H1 (cell line): ENCODE data around the gene TRAPPC6A. TPM values are rescaled to one million over a fixed set of nuclear protein-coding genes. Genes with fewer than 3 reads are reported as not detected.

Source experiments
- CTCF ChIA-PET: fragments of 300-600 bp; sonication (Branson Sonifier 250); formaldehyde crosslinking; loops from one replicate; lab custom pipeline; 2021; ENCODE audit not compliant: partially characterized antibody; lab: Charles Lee
- POLR2A ChIA-PET: fragments of 300-600 bp; sonication (Branson Sonifier 250); formaldehyde crosslinking; loops from one replicate; lab custom pipeline; 2021; ENCODE audit warnings: inconsistent platforms; ENCODE audit not compliant: partially characterized antibody; lab: Charles Lee
- DNase-seq, 2 experiments: peaks; one replicate each; pipeline versions ENCODE4 v3.0.0 to v3.0.0-alpha.2; 2010 to 2022; ENCODE audit warnings: low spot score in 2 of 2, low read depth in 1 of 2, mixed read lengths in 1 of 2
- FAIRE-seq: peaks from 2 replicates; lab custom pipeline; 2011; peaks lifted over from hg19 to GRCh38; lab: Jason Lieb, UNC
- H2AFZ ChIP-seq: 2 replicates; pipeline ENCODE4 v1.8.1; 2012; ENCODE audit warnings: low read length, inconsistent platforms
- H2AK5ac ChIP-seq: 2 replicates; pipeline ENCODE4 v1.6.1; 2013; ENCODE audit warnings: low read depth, low read length
- H2BK120ac ChIP-seq: replicated peaks from 2 replicates; pipeline ENCODE3; 2013; ENCODE audit warnings: low read depth, low read length, inconsistent platforms
- H2BK12ac ChIP-seq: 2 replicates; pipeline ENCODE4 v1.6.1; 2013; ENCODE audit warnings: low read depth, low read length
- H2BK15ac ChIP-seq: 2 replicates; pipeline ENCODE4 v1.6.1; 2013; ENCODE audit warnings: low read length
- H2BK20ac ChIP-seq: 2 replicates; pipeline ENCODE4 v1.6.1; 2013; ENCODE audit warnings: low read length
- H2BK5ac ChIP-seq: 2 replicates; pipeline ENCODE4 v1.6.1; 2013; ENCODE audit warnings: low read depth, low read length
- H3K14ac ChIP-seq: 2 replicates; pipeline ENCODE4 v1.6.1; 2013; ENCODE audit warnings: inconsistent platforms; ENCODE audit not compliant: insufficient read length
- H3K18ac ChIP-seq: 2 replicates; pipeline ENCODE4 v1.6.1; 2013; ENCODE audit warnings: low read length; ENCODE audit errors: extremely low read depth
- H3K23ac ChIP-seq: 2 replicates; pipeline ENCODE4 v1.6.1; 2013; ENCODE audit warnings: inconsistent platforms; ENCODE audit not compliant: insufficient read length
- H3K23me2 ChIP-seq: 2 replicates; pipeline ENCODE4 v1.6.1; 2013; ENCODE audit warnings: low read depth, low read length
- H3K27ac ChIP-seq: 2 replicates; pipeline ENCODE4 v1.6.1; 2011; ENCODE audit warnings: low read depth, low read length, inconsistent platforms
- H3K27me3 ChIP-seq, 4 experiments: replicated peaks in 1 of 4; 1 replicate in 1 of 4; 2 replicates in 3 of 4; pipeline versions ENCODE4 v1.6.1 to v1.8.1; 2011 to 2013; ENCODE audit warnings: low read length in 3 of 4, mild to moderate bottlenecking in 3 of 4, inconsistent platforms in 2 of 4, mixed read lengths in 2 of 4, moderate library complexity in 1 of 4; ENCODE audit not compliant: control insufficient read depth in 3 of 4, insufficient read depth in 3 of 4; ENCODE audit errors: extremely low read depth in 1 of 4
- H3K36me3 ChIP-seq, 4 experiments: 2 replicates each; pipeline versions ENCODE4 v1.6.1 to v1.8.1; 2011 to 2013; ENCODE audit warnings: mild to moderate bottlenecking in 4 of 4, low read length in 3 of 4, moderate library complexity in 2 of 4, control low read depth in 1 of 4, inconsistent platforms in 1 of 4; ENCODE audit not compliant: insufficient read depth in 4 of 4, control insufficient read depth in 2 of 4
- H3K4ac ChIP-seq: replicated peaks from 2 replicates; pipeline ENCODE3; 2013; ENCODE audit warnings: low read length, low read depth, mixed read lengths, inconsistent platforms; ENCODE audit not compliant: insufficient read length
- H3K4me1 ChIP-seq, 4 experiments: replicated peaks in 1 of 4; 1 replicate in 1 of 4; 2 replicates in 3 of 4; pipeline versions ENCODE4 v1.6.1 to v1.8.1; 2011 to 2013; ENCODE audit warnings: low read length in 3 of 4, inconsistent platforms in 2 of 4, mixed read lengths in 1 of 4; ENCODE audit not compliant: insufficient read depth in 4 of 4, control insufficient read depth in 3 of 4
- H3K4me2 ChIP-seq, 2 experiments: 2 replicates each; pipeline versions ENCODE4 v1.6.1 to v1.8.1; 2011 to 2013; ENCODE audit warnings: low read depth in 2 of 2, low read length in 2 of 2, control low read depth in 1 of 2, inconsistent platforms in 1 of 2, mild to moderate bottlenecking in 1 of 2; ENCODE audit not compliant: insufficient read depth in 1 of 2
- H3K4me3 ChIP-seq, 4 experiments: fragments of 200-600, 300-600 bp in 1 of 4; sonication (generic), shearing (Covaris generic), sonication (Bioruptor Twin) in 1 of 4; 2 replicates each; pipeline versions ENCODE4 v1.5.1 to v1.8.1; 2011 to 2016; ENCODE audit warnings: low read length in 4 of 4, low read depth in 3 of 4, control low read depth in 2 of 4, inconsistent platforms in 2 of 4, mild to moderate bottlenecking in 2 of 4, mixed read lengths in 1 of 4, moderate library complexity in 1 of 4; ENCODE audit not compliant: insufficient read depth in 2 of 4; ENCODE audit errors: extremely low read depth in 1 of 4
- H3K56ac ChIP-seq: replicated peaks from 2 replicates; pipeline ENCODE3; 2013; ENCODE audit warnings: low read depth, mild to moderate bottlenecking, mixed read lengths, low read length, inconsistent platforms; ENCODE audit not compliant: insufficient read length
- H3K79me1 ChIP-seq: 2 replicates; pipeline ENCODE4 v1.6.1; 2013; ENCODE audit warnings: low read depth, low read length, control low read depth
- H3K79me2 ChIP-seq, 2 experiments: 2 replicates each; pipeline versions ENCODE4 v1.6.1 to v1.8.1; 2012 to 2013; ENCODE audit warnings: low read length in 2 of 2, mild to moderate bottlenecking in 2 of 2, inconsistent platforms in 1 of 2; ENCODE audit not compliant: insufficient read depth in 2 of 2, control insufficient read depth in 1 of 2
- H3K9ac ChIP-seq, 4 experiments: replicated peaks in 1 of 4; 1 replicate in 1 of 4; 2 replicates in 3 of 4; pipeline versions ENCODE4 v1.6.1 to v1.8.1; 2011 to 2013; ENCODE audit warnings: low read depth in 3 of 4, low read length in 3 of 4, control low read depth in 2 of 4, mild to moderate bottlenecking in 2 of 4, moderate library complexity in 2 of 4, inconsistent platforms in 1 of 4; ENCODE audit errors: extremely low read depth in 1 of 4
- H3K9me3 ChIP-seq, 2 experiments: 2 replicates each; pipeline versions ENCODE4 v1.6.1 to v1.8.1; 2012 to 2013; ENCODE audit warnings: mild to moderate bottlenecking in 2 of 2, moderate library complexity in 2 of 2, control low read depth in 1 of 2, inconsistent platforms in 1 of 2, low read depth in 1 of 2, low read length in 1 of 2, mixed read lengths in 1 of 2; ENCODE audit not compliant: insufficient read depth in 2 of 2
- H4K20me1 ChIP-seq, 2 experiments: replicated peaks in 1 of 2; 2 replicates each; pipeline versions ENCODE3 to v1.8.1; 2011 to 2013; ENCODE audit warnings: inconsistent platforms in 2 of 2, low read length in 2 of 2, mild to moderate bottlenecking in 1 of 2; ENCODE audit not compliant: insufficient read depth in 2 of 2, control insufficient read depth in 1 of 2
- H4K5ac ChIP-seq: 2 replicates; pipeline ENCODE4 v1.6.1; 2013; ENCODE audit warnings: low read length, low read depth, mixed read lengths, inconsistent platforms; ENCODE audit not compliant: insufficient read length
- H4K8ac ChIP-seq: 2 replicates; pipeline ENCODE4 v1.8.0; 2013; ENCODE audit warnings: mild to moderate bottlenecking, moderate library complexity, low read length, inconsistent platforms; ENCODE audit not compliant: insufficient read depth; ENCODE audit errors: extremely low read depth
- H4K91ac ChIP-seq: replicated peaks from 2 replicates; pipeline ENCODE3; 2013; ENCODE audit warnings: low read length, mixed read lengths, inconsistent platforms; ENCODE audit not compliant: insufficient read length
- EGR1 ChIP-seq: IDR thresholded peaks from 2 replicates; pipeline ENCODE4 v1.6.1; 2011; ENCODE audit warnings: low read depth, low read length, borderline replicate concordance
- TEAD4 ChIP-seq: IDR thresholded peaks from 2 replicates; pipeline ENCODE4 v1.6.1; 2012; ENCODE audit warnings: low read depth, low read length, inconsistent platforms, mixed read lengths
- WGBS, 2 experiments: shearing (Covaris generic) in 1 of 2; methylation state at CpG; one replicate each; pipeline versions ENCODE4 v1.1.6 to v1.1.7; 2013 to 2015; ENCODE audit warnings: low lambda C conversion rate in 2 of 2, mixed read lengths in 2 of 2, inconsistent platforms in 1 of 2, low coverage in 1 of 2, missing lambda C conversion rate in 1 of 2; ENCODE audit not compliant: insufficient replicate concordance in 2 of 2, insufficient coverage in 1 of 2, insufficient read length in 1 of 2; ENCODE audit errors: extremely low coverage in 1 of 2, missing lambda C conversion rate in 1 of 2; 5-methylcytosine and 5-hydroxymethylcytosine counted together
- polyA plus RNA-seq, 7 experiments: library from polyadenylated mRNA; depleted of rRNA in 3 of 7; stranded (reverse) in 5 of 7; unstranded in 2 of 7; fragments of >200 nt in 5 of 7; fragments of 200-250 nt in 2 of 7; gene quantifications; 1 replicate in 5 of 7; 2 replicates in 1 of 7; 4 replicates in 1 of 7; pipeline versions ENCODE4 v1.2.1 to v1.2.3, GENCODE V29; 2011 to 2013; ENCODE audit warnings: missing spikeins in 2 of 7, mixed read lengths in 2 of 7
- total RNA-seq: library from RNA; stranded (reverse); fragmentation: NEBNext Ultra II Directional; extraction: Animal tissue kit (Norgen Biotek cat#: 25700); gene quantifications from 2 replicates; pipeline ENCODE4 v1.2.1, GENCODE V29; 2021
- TF ChIP-seq, protein P1 (sequence below), 3 experiments: IDR thresholded peaks; 1 replicate in 2 of 3; 2 replicates in 1 of 3; pipeline versions ENCODE4 v1.5.1 to v1.6.1; 2011; ENCODE audit warnings: low read length in 3 of 3, mild to moderate bottlenecking in 3 of 3, inconsistent platforms in 2 of 3, low read depth in 1 of 3, moderate library complexity in 1 of 3; ENCODE audit not compliant: insufficient read depth in 1 of 3; ENCODE audit errors: control extremely low read depth in 1 of 3

TRAPPC6A gene
- total and polyA plus RNA-seq, 2 of the 8 experiments (the other 6 are each of a cell fraction or from before 2014, with no cell fraction given): 31.8 to 130 TPM

DNA sequence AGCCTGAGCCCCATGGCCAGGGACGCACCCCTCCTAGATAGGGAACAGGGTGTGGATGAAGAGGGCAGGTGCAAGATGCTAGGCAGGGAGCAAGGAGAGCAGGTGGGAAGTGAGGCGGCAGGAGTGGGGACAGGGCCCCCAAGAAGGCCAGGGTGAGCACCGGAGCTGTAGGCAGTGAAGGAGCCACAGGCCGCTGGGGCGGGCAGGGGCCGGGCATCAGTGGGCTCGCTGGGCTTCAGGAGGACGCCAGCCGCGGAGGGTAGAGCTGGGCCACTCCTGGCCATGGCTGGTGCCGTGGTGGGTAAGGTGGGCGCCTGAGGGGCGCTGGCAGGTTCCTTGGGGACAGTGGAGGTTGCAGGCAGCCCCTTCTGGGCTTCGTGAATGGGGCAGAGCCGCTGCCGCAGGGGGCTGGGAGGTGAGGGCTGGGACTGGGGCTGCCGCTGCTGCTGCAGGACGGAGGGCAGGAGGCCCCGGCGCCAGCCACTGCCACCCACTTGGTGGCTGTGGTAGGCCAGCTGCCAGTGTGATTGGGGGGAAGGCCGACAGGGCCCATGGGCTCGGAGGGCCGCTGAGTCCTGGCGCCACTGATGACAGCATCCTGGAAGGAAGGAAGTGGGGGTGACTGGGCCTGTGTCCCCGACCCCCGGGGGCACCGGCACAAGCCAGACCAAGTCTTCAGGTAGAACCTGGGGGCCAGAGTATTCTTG lies 19.4 kb downstream of the TRAPPC6A start:
- 93% methylated on average over 27 of the region's 27 CpGs; no CpG with 5 or more reads in 1 of the 2 experiments for WGBS, 2 experiments
- Histone ChIP-seq H3K14ac (no peak overlapping the region), H2BK20ac (no peak overlapping the region), H3K27ac (no peak overlapping the region), H3K27me3 (peaks cover 5 to 24% (median 18%) of the 10 kb centered on the region in 4 experiments), H3K79me2 (no peaks in the 10 kb centered on the region), H4K8ac (no peak overlapping the region), H3K9ac (no peak overlapping the region), H3K4ac (no peak overlapping the region), H4K91ac (no peak overlapping the region), H3K23me2 (peaks cover 4% of the 10 kb centered on the region; the same call in 1 of the 2 replicates), H3K18ac (no peak overlapping the region), H3K56ac (no peak overlapping the region), H2BK12ac (no peak overlapping the region), H3K23ac (no peak overlapping the region), H2AFZ (no peak overlapping the region), H3K36me3 (no peaks in the 10 kb centered on the region), H3K79me1 (no peaks in the 10 kb centered on the region), H2BK5ac (no peak overlapping the region; the same call in 1 of the 2 replicates), H2BK15ac (peak overlapping the region; percentile 46; the same call in 1 of the 2 replicates), H3K4me1 (peaks cover 0 to 14% (median 7%) of the 10 kb centered on the region in 4 experiments; a peak in 6 of 7 replicates), H4K5ac (no peak overlapping the region), H3K4me3 (no peak overlapping the region), H4K20me1 (peaks cover 0 to 5% of the 10 kb centered on the region in 2 experiments), H3K4me2 (no peak overlapping the region), H2BK120ac (no peak overlapping the region), H2AK5ac (0 out of 2 replicates have a peak overlapping the region, but pooled peaks have one; percentile 24), H3K9me3 (no peaks in the 10 kb centered on the region)
- DNase-seq (no peak), FAIRE-seq (no peak)
- TF ChIP-seq TEAD4 (no peak), EGR1 (no peak)
- TF ChIP-seq, protein P1, sequence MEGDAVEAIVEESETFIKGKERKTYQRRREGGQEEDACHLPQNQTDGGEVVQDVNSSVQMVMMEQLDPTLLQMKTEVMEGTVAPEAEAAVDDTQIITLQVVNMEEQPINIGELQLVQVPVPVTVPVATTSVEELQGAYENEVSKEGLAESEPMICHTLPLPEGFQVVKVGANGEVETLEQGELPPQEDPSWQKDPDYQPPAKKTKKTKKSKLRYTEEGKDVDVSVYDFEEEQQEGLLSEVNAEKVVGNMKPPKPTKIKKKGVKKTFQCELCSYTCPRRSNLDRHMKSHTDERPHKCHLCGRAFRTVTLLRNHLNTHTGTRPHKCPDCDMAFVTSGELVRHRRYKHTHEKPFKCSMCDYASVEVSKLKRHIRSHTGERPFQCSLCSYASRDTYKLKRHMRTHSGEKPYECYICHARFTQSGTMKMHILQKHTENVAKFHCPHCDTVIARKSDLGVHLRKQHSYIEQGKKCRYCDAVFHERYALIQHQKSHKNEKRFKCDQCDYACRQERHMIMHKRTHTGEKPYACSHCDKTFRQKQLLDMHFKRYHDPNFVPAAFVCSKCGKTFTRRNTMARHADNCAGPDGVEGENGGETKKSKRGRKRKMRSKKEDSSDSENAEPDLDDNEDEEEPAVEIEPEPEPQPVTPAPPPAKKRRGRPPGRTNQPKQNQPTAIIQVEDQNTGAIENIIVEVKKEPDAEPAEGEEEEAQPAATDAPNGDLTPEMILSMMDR (IDR thresholded peaks at IDR 0.05; ENCODE audit: control extremely low read depth in 1 of 3, insufficient read depth in 1 of 3, low read depth in 1 of 3, low read length in 3 of 3): no peak
- ChIA-PET CTCF (interaction anchor here (1.0 to 4.0 kb wide), 3 partner anchors 10 to 88 kb away, joined by 3 to 32 read pairs (median 4); partner anchors contain the start of genes BLOC1S3 and TRAPPC6A), POLR2A (interaction anchor here (0.8 to 3.1 kb wide), 3 partner anchors 10 to 12 kb away, joined by 3 to 20 read pairs (median 14); no protein-coding TSS in a partner anchor)
